SK-N-SH (cell line): Measurements from ENCODE around the gene PEMT. TPM values are rescaled to one million over a fixed set of nuclear protein-coding genes. Genes with fewer than 3 reads are reported as not detected.

ENCODE experiments used
- CTCF ChIA-PET: fragments of 300-600, 350-600 bp; formaldehyde crosslinking; extraction: SDS; loops from one replicate; lab custom pipeline; 2021; lab: Yijun Ruan, JAX
- POLR2A ChIA-PET: fragments of 350-600 bp; sonication (Branson Sonifier 250); formaldehyde crosslinking; extraction: SDS; loops from one replicate; lab custom pipeline; 2020; ENCODE audit warnings: antibody characterized with exemption, inconsistent platforms; lab: Yijun Ruan, JAX
- DNase-seq: peaks from one replicate; pipeline ENCODE4 v3.0.0; 2012
- H2AFZ ChIP-seq: fragments of 200-600 bp; sonication (generic); 2 replicates; pipeline ENCODE4 v1.8.1; 2016; ENCODE audit warnings: antibody characterized with exemption, mild to moderate bottlenecking, low read depth
- H3F3A ChIP-seq: fragments of 200-600 bp; sonication (generic); replicated peaks from 2 replicates; pipeline ENCODE3; 2016; ENCODE audit warnings: antibody characterized with exemption, mild to moderate bottlenecking; ENCODE audit not compliant: insufficient read depth
- H3K27ac ChIP-seq, 2 experiments: fragments of 200-500 bp in 1 of 2; fragments of 200-600 bp in 1 of 2; sonication (Bioruptor generic) in 1 of 2; sonication (generic), shearing (Covaris generic) in 1 of 2; 2 replicates each; pipeline versions ENCODE4 v1.5.1 to v1.6.1; 2014 to 2016; ENCODE audit warnings: low read depth in 2 of 2, inconsistent platforms in 1 of 2, low read length in 1 of 2, mild to moderate bottlenecking in 1 of 2, mixed read lengths in 1 of 2
- H3K27me3 ChIP-seq: fragments of 200-600 bp; sonication (generic), shearing (Covaris generic); 2 replicates; pipeline ENCODE4 v1.6.1; 2016; ENCODE audit warnings: mixed run types; ENCODE audit not compliant: insufficient read depth
- H3K36me3 ChIP-seq, 2 experiments: fragments of 200-500 bp in 1 of 2; fragments of 200-600 bp in 1 of 2; sonication (Bioruptor generic) in 1 of 2; sonication (generic) in 1 of 2; replicated peaks in 1 of 2; 2 replicates each; pipeline versions ENCODE3 to v1.5.1; 2014 to 2016; ENCODE audit warnings: low read length in 1 of 2, mild to moderate bottlenecking in 1 of 2; ENCODE audit not compliant: insufficient read depth in 2 of 2, control insufficient read depth in 1 of 2
- H3K4me1 ChIP-seq, 2 experiments: fragments of 200-500 bp in 1 of 2; fragments of 200-600 bp in 1 of 2; sonication (Bioruptor generic) in 1 of 2; sonication (generic), shearing (Covaris generic) in 1 of 2; 2 replicates each; pipeline versions ENCODE4 v1.5.1 to v1.6.1; 2014 to 2016; ENCODE audit warnings: low read depth in 1 of 2, low read length in 1 of 2, mixed run types in 1 of 2; ENCODE audit not compliant: insufficient read depth in 2 of 2, control insufficient read depth in 1 of 2
- H3K4me2 ChIP-seq: fragments of 200-600 bp; sonication (generic), shearing (Covaris generic); 2 replicates; pipeline ENCODE4 v1.6.1; 2017; ENCODE audit warnings: mixed run types
- H3K4me3 ChIP-seq, 2 experiments: fragments of 200-500 bp in 1 of 2; fragments of 200-600 bp in 1 of 2; sonication (Bioruptor generic) in 1 of 2; sonication (generic), shearing (Covaris generic) in 1 of 2; 2 replicates each; pipeline versions ENCODE4 v1.5.1 to v1.8.1; 2014 to 2016; ENCODE audit warnings: low read depth in 2 of 2, inconsistent platforms in 1 of 2, low read length in 1 of 2, mild to moderate bottlenecking in 1 of 2, mixed read lengths in 1 of 2, moderate library complexity in 1 of 2
- H3K79me2 ChIP-seq: fragments of 200-600 bp; sonication (generic); 2 replicates; pipeline ENCODE4 v1.8.1; 2017; ENCODE audit warnings: mild to moderate bottlenecking; ENCODE audit not compliant: insufficient read depth
- H3K9ac ChIP-seq: fragments of 200-600 bp; sonication (generic); 2 replicates; pipeline ENCODE4 v1.6.1; 2017; ENCODE audit warnings: mixed run types
- H3K9me2 ChIP-seq: fragments of 200-600 bp; sonication (generic); 2 replicates; pipeline ENCODE4 v1.6.1; 2017; ENCODE audit warnings: mixed run types
- H3K9me3 ChIP-seq: fragments of 200-600 bp; sonication (generic); 2 replicates; pipeline ENCODE4 v1.6.1; 2017; ENCODE audit warnings: mixed run types, mild to moderate bottlenecking, moderate library complexity
- H4K20me1 ChIP-seq: fragments of 200-600 bp; sonication (generic); 2 replicates; pipeline ENCODE4 v1.6.1; 2017; ENCODE audit warnings: mild to moderate bottlenecking, mixed run types; ENCODE audit not compliant: insufficient read depth
- CHD2 ChIP-seq: fragments of 150-350 bp; IDR thresholded peaks from 2 replicates; pipeline ENCODE4 v1.6.1; 2018; ENCODE audit warnings: low read length; ENCODE audit not compliant: partially characterized antibody
- CTCF ChIP-seq: fragments of 200-600 bp; sonication (generic); IDR thresholded peaks from 2 replicates; pipeline ENCODE4 v1.6.1; 2017; ENCODE audit warnings: antibody characterized with exemption, mild to moderate bottlenecking, moderate library complexity
- ELF1 ChIP-seq: IDR thresholded peaks from 2 replicates; pipeline ENCODE4 v1.4.0; 2012
- EZH2phosphoT487 ChIP-seq: fragments of 200-600 bp; sonication (generic); IDR thresholded peaks from 2 replicates; pipeline ENCODE4 v1.6.1; 2017; ENCODE audit warnings: low read depth, mixed run types, mild to moderate bottlenecking, antibody characterized with exemption, moderate library complexity, borderline replicate concordance
- GABPA ChIP-seq: IDR thresholded peaks from 2 replicates; pipeline ENCODE4 v1.4.0; 2012; ENCODE audit warnings: low read depth, mild to moderate bottlenecking
- IRF3 ChIP-seq: fragments of 150-350 bp; IDR thresholded peaks from 2 replicates; pipeline ENCODE4 v1.6.1; 2016; ENCODE audit warnings: mild to moderate bottlenecking, low read depth, low read length
- JUND ChIP-seq: IDR thresholded peaks from 2 replicates; pipeline ENCODE4 v1.4.0; 2012
- MEF2A ChIP-seq: IDR thresholded peaks from 2 replicates; pipeline ENCODE4 v1.4.0; 2012; ENCODE audit warnings: low read depth, borderline replicate concordance
- MXI1 ChIP-seq: IDR thresholded peaks from 2 replicates; pipeline ENCODE4 v1.6.1; 2012; ENCODE audit warnings: mild to moderate bottlenecking, low read depth, low read length, improper control_type of control experiment
- NFIC ChIP-seq: IDR thresholded peaks from 2 replicates; pipeline ENCODE4 v1.4.0; 2012; ENCODE audit warnings: borderline replicate concordance
- PBX3 ChIP-seq: IDR thresholded peaks from 2 replicates; pipeline ENCODE4; 2012
- POLR2AphosphoS5 ChIP-seq: IDR thresholded peaks from 2 replicates; pipeline ENCODE4 v1.6.1; 2012; ENCODE audit warnings: low read depth, low read length
- RAD21 ChIP-seq: IDR thresholded peaks from 2 replicates; pipeline ENCODE4 v1.6.1; 2012; ENCODE audit warnings: mild to moderate bottlenecking, low read length
- REST ChIP-seq: IDR thresholded peaks from 2 replicates; pipeline ENCODE4 v1.6.1; 2012; ENCODE audit warnings: mild to moderate bottlenecking, low read depth, low read length, moderate library complexity
- SIN3A ChIP-seq: IDR thresholded peaks from 2 replicates; pipeline ENCODE4 v1.6.1; 2012; ENCODE audit warnings: low read depth, mild to moderate bottlenecking, low read length, moderate library complexity, borderline replicate concordance
- SMC3 ChIP-seq: IDR thresholded peaks from 2 replicates; pipeline ENCODE4 v1.6.1; 2012; ENCODE audit warnings: low read depth, low read length, improper control_type of control experiment
- TCF12 ChIP-seq: IDR thresholded peaks from 2 replicates; pipeline ENCODE4 v1.4.0; 2012
- TEAD4 ChIP-seq: IDR thresholded peaks from 2 replicates; pipeline ENCODE4 v1.4.0; 2012; ENCODE audit warnings: mild to moderate bottlenecking, borderline replicate concordance; ENCODE audit not compliant: insufficient read depth
- USF2 ChIP-seq: fragments of 150-350 bp; IDR thresholded peaks from 2 replicates; pipeline ENCODE4 v1.6.1; 2017; ENCODE audit warnings: antibody characterized with exemption, low read length, low read depth, borderline replicate concordance
- ZBTB33 ChIP-seq: IDR thresholded peaks from 2 replicates; pipeline ENCODE4 v1.4.0; 2012; ENCODE audit warnings: low read depth, borderline replicate concordance
- WGBS: methylation state at CpG from one replicate; pipeline ENCODE4 v1.1.6; 2017; ENCODE audit warnings: low lambda C conversion rate; 5-methylcytosine and 5-hydroxymethylcytosine counted together
- polyA plus RNA-seq, 3 experiments: library from polyadenylated mRNA; depleted of rRNA; stranded (reverse); fragments of >200 nt; gene quantifications; 2 replicates each; pipeline ENCODE4 v1.2.3, GENCODE V29; 2012

PEMT gene
- polyA plus RNA-seq, 1 of the 3 experiments (the other 2 are of a cell fraction): 52.8 TPM

GRCh38 chr17:17480593-17481148, 110.8 kb downstream of the PEMT start:
- 84% methylated on average over 6 of the region's 6 CpGs for WGBS
- TF ChIP-seq SMC3: no peak
- no peak for TF ChIP-seq SIN3A
- no peak for TF ChIP-seq JUND
- TF ChIP-seq TEAD4: no peak
- TF ChIP-seq TCF12: no peak
- no peak for TF ChIP-seq IRF3
- no peak for TF ChIP-seq POLR2AphosphoS5
- no peak for TF ChIP-seq EZH2phosphoT487
- TF ChIP-seq ELF1: no peak
- no peak for TF ChIP-seq RAD21
- no peak for TF ChIP-seq MEF2A
- no peak for TF ChIP-seq USF2
- TF ChIP-seq MXI1: no peak
- no peak for TF ChIP-seq PBX3
- TF ChIP-seq NFIC: no peak
- no peak for TF ChIP-seq CHD2
- no peak for TF ChIP-seq REST
- TF ChIP-seq GABPA: no peak
- no peak for TF ChIP-seq ZBTB33
- TF ChIP-seq CTCF: no peak
- Histone ChIP-seq H3K4me3 (no peak overlapping the region), H3K27ac (no peak overlapping the region), H2AFZ (no peak overlapping the region), H3K79me2 (peaks cover 89% of the 10 kb centered on the region), H3K9me2 (no peaks in the 10 kb centered on the region), H3K4me1 (peaks cover 7 to 10% of the 10 kb centered on the region in 2 experiments; a peak in 3 of 4 replicates), H3F3A (no peaks in the 10 kb centered on the region), H3K4me2 (no peak overlapping the region), H4K20me1 (peaks cover 4% of the 10 kb centered on the region; the same call in 1 of the 2 replicates), H3K27me3 (no peaks in the 10 kb centered on the region), H3K36me3 (peaks cover 2 to 9% of the 10 kb centered on the region in 2 experiments), H3K9me3 (no peaks in the 10 kb centered on the region), H3K9ac (no peak overlapping the region)
- no peak for DNase-seq
- ChIA-PET POLR2A (no interaction called here), CTCF (interaction anchor here (0.8 to 1.4 kb wide), 2 partner anchors 87 to 124 kb away, joined by 3 read pairs; no protein-coding TSS in a partner anchor)
